ENCODE measurements around the gene DGLUCY. TPM values are rescaled to one million over a fixed set of nuclear protein-coding genes. Genes with fewer than 3 reads are reported as not detected.
A peak's percentile ranks its signal among the peaks of the same experiment; 100 is the strongest.
"Not testable (repeated sequence)": the region's sequence is repeated elsewhere in the genome, so short reads cannot be mapped to it uniquely, and the experiment has no call there.

DGLUCY gene
- total RNA-seq, 1 experiment from 2014 or later, result 26.7 TPM

GRCh38 chr14:91197631-91198030 lies 83.8 kb downstream of the DGLUCY start:
- BruUV-seq (replicated peaks), result no TSS peak
- no peak overlapping the region for H3K4me3 ChIP-seq (ENCODE audit: low read depth, low read length, poor library complexity, severe bottlenecking)
- no peaks in the 10 kb centered on the region for H3K27me3 ChIP-seq (replicated peaks; ENCODE audit: insufficient read depth, low read depth, low read length, poor library complexity)
- no peaks in the 10 kb centered on the region for H3K9me3 ChIP-seq (ENCODE audit: low read depth, low read length, poor library complexity, severe bottlenecking)
- TF ChIP-seq CTCF (conservative IDR thresholded peaks at IDR 0.05; ENCODE audit: low read depth, low read length) (no peak), EZH2 (IDR thresholded peaks at IDR 0.05; ENCODE audit: borderline replicate concordance, low read depth, low read length, poor library complexity, severe bottlenecking) (no peak)
- POLR2A ChIA-PET (ENCODE audit: low non-redundant PET), result no interaction called here
- no peaks in the 10 kb centered on the region for H3K4me1 ChIP-seq (ENCODE audit: insufficient read depth, low read length, poor library complexity, severe bottlenecking)
- intact Hi-C loops (cut with micrococcal nuclease; ENCODE audit: unreplicated experiment), result no loop called here
- DNase-seq (ENCODE audit: low spot score), result no peak
- CTCF ChIA-PET, result no interaction called here
- peaks cover 10% of the 10 kb centered on the region for H3K36me3 ChIP-seq (ENCODE audit: insufficient read depth, low read length, poor library complexity, severe bottlenecking)
- no peak overlapping the region for H3K27ac ChIP-seq (ENCODE audit: low read depth, low read length, poor library complexity, severe bottlenecking)

GRCh38 chr14:91200802-91201201 lies 86.9 kb downstream of the DGLUCY start:
- H3K27ac ChIP-seq (ENCODE audit: low read depth, low read length, poor library complexity, severe bottlenecking); intact Hi-C loops (cut with micrococcal nuclease; ENCODE audit: unreplicated experiment); BruUV-seq (replicated peaks); DNase-seq (ENCODE audit: low spot score); H3K9me3 ChIP-seq (ENCODE audit: low read depth, low read length, poor library complexity, severe bottlenecking); H3K4me3 ChIP-seq (ENCODE audit: low read depth, low read length, poor library complexity, severe bottlenecking); H3K4me1 ChIP-seq (ENCODE audit: insufficient read depth, low read length, poor library complexity, severe bottlenecking); POLR2A ChIA-PET (ENCODE audit: low non-redundant PET); CTCF ChIA-PET; H3K27me3 ChIP-seq (replicated peaks; ENCODE audit: insufficient read depth, low read depth, low read length, poor library complexity): not testable (repeated sequence)
- peaks cover 13% of the 10 kb centered on the region for H3K36me3 ChIP-seq (ENCODE audit: insufficient read depth, low read length, poor library complexity, severe bottlenecking)

- no peaks in the 10 kb centered on the region for H3K4me1 ChIP-seq (ENCODE audit: insufficient read depth, low read length, poor library complexity, severe bottlenecking)
- H3K27ac ChIP-seq (ENCODE audit: low read depth, low read length, poor library complexity, severe bottlenecking), result no peak overlapping the region
- no peak for TF ChIP-seq CTCF (conservative IDR thresholded peaks at IDR 0.05; ENCODE audit: low read depth, low read length)
- no peak for TF ChIP-seq EZH2 (IDR thresholded peaks at IDR 0.05; ENCODE audit: borderline replicate concordance, low read depth, low read length, poor library complexity, severe bottlenecking)
- H3K27me3 ChIP-seq (replicated peaks; ENCODE audit: insufficient read depth, low read depth, low read length, poor library complexity), result no peaks in the 10 kb centered on the region
- no peaks in the 10 kb centered on the region for H3K9me3 ChIP-seq (ENCODE audit: low read depth, low read length, poor library complexity, severe bottlenecking)
- BruUV-seq (replicated peaks), result no TSS peak
- DNase-seq (ENCODE audit: low spot score), result peak; percentile 23
- ChIA-PET CTCF (interaction anchor here (0.9 kb wide), 1 partner anchor 25 kb away, joined by 4 read pairs; no protein-coding TSS in a partner anchor), POLR2A (ENCODE audit: low non-redundant PET) (no interaction called here)
- peaks cover 13% of the 10 kb centered on the region for H3K36me3 ChIP-seq (ENCODE audit: insufficient read depth, low read length, poor library complexity, severe bottlenecking)
- intact Hi-C loops (cut with micrococcal nuclease; ENCODE audit: unreplicated experiment), result no loop called here
- no peak overlapping the region for H3K4me3 ChIP-seq (ENCODE audit: low read depth, low read length, poor library complexity, severe bottlenecking)
Measured at GRCh38 chr14:91202234-91202974, 88.5 kb downstream of the DGLUCY start.

GRCh38 chr14:91204657-91205056 lies 90.8 kb downstream of the DGLUCY start:
- no peaks in the 10 kb centered on the region for H3K4me1 ChIP-seq (ENCODE audit: insufficient read depth, low read length, poor library complexity, severe bottlenecking)
- no peak for TF ChIP-seq CTCF (conservative IDR thresholded peaks at IDR 0.05; ENCODE audit: low read depth, low read length)
- TF ChIP-seq EZH2 (IDR thresholded peaks at IDR 0.05; ENCODE audit: borderline replicate concordance, low read depth, low read length, poor library complexity, severe bottlenecking), result no peak
- H3K9me3 ChIP-seq (ENCODE audit: low read depth, low read length, poor library complexity, severe bottlenecking), result no peaks in the 10 kb centered on the region
- no peaks in the 10 kb centered on the region for H3K27me3 ChIP-seq (replicated peaks; ENCODE audit: insufficient read depth, low read depth, low read length, poor library complexity)
- ChIA-PET POLR2A (ENCODE audit: low non-redundant PET) (interaction anchor here (0.6 kb wide), 1 partner anchor 735 kb away, joined by 10 read pairs; no protein-coding TSS in a partner anchor), CTCF (no interaction called here)
- intact Hi-C loops (cut with micrococcal nuclease; ENCODE audit: unreplicated experiment), result no loop called here
- H3K36me3 ChIP-seq (ENCODE audit: insufficient read depth, low read length, poor library complexity, severe bottlenecking), result peaks cover 10% of the 10 kb centered on the region
- BruUV-seq (replicated peaks), result no TSS peak
- no peak for DNase-seq (ENCODE audit: low spot score)
- no peak overlapping the region for H3K27ac ChIP-seq (ENCODE audit: low read depth, low read length, poor library complexity, severe bottlenecking)
- H3K4me3 ChIP-seq (ENCODE audit: low read depth, low read length, poor library complexity, severe bottlenecking), result no peak overlapping the region
